SIG-M5 (cell line): Measurements from ENCODE around the gene CFHR1.

Experiments
- DNase-seq: peaks from one replicate; lab custom pipeline; 2025; lab: John Stamatoyannopoulos, UW

CFHR1 gene

DNA sequence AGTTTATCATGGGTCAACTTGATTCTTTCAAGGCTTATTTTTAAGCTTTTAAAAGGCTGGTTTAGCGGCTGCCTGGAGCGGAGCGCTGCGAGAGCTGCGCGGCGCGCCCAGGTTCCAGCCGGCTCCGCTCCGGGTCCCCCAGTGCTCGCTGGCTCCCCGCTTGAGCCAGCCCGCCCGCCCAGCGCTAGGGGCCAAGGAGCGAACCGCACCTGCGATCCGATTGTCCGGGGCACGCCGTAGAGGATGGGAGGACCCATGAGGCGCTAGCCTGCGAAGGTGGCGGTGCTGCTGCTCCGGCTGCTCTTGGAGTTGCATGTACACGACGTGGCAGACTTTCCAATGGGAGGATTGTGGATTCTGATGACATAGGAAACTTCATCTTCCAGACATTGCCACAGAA lies 58.4 kb downstream of the CFHR1 start:
- DNase-seq, result no peak
